HepG2 (cell line): ENCODE data around the gene ADAMTSL4. TPM values are rescaled to one million over a fixed set of nuclear protein-coding genes. Genes with fewer than 3 reads are reported as not detected.

Source experiments
- ARHGAP35 ChIP-seq: sonication (generic); formaldehyde crosslinking; IDR thresholded peaks from 2 replicates; pipeline ENCODE4 v1.9.0; 2022; ENCODE audit warnings: mild to moderate bottlenecking, inconsistent platforms, moderate library complexity, missing genetic modification reagents, borderline replicate concordance
- ARNT2 ChIP-seq: sonication (generic); formaldehyde crosslinking; IDR thresholded peaks from 2 replicates; pipeline ENCODE4 v1.8.0; 2022; ENCODE audit warnings: mild to moderate bottlenecking, low read depth, missing genetic modification reagents, moderate library complexity
- E2F1 ChIP-seq: sonication (generic); formaldehyde crosslinking; IDR thresholded peaks from 2 replicates; pipeline ENCODE4 v1.5.0; 2020; ENCODE audit warnings: missing genetic modification reagents
- ELF1 ChIP-seq: sonication (generic); formaldehyde crosslinking; IDR thresholded peaks from 2 replicates; pipeline ENCODE4 v1.4.0; 2020; ENCODE audit warnings: missing genetic modification reagents
- HDAC1 ChIP-seq: sonication (generic); formaldehyde crosslinking; IDR thresholded peaks from 2 replicates; pipeline ENCODE4 v1.5.1; 2020; ENCODE audit warnings: mild to moderate bottlenecking, missing genetic modification reagents
- HIVEP1 ChIP-seq: sonication (generic); formaldehyde crosslinking; IDR thresholded peaks from 2 replicates; pipeline ENCODE4 v1.4.0; 2020; ENCODE audit warnings: mild to moderate bottlenecking, missing genetic modification reagents
- KLF9 ChIP-seq: IDR thresholded peaks from 2 replicates; pipeline ENCODE4 v1.6.1; 2016; ENCODE audit warnings: low read depth
- MTA1 ChIP-seq: sonication (generic); formaldehyde crosslinking; IDR thresholded peaks from 2 replicates; pipeline ENCODE4 v1.4.0; 2020; ENCODE audit warnings: missing genetic modification reagents, mild to moderate bottlenecking, borderline replicate concordance
- MYPOP ChIP-seq: sonication (generic); formaldehyde crosslinking; IDR thresholded peaks from 2 replicates; pipeline ENCODE4 v1.8.1; 2023; ENCODE audit warnings: mild to moderate bottlenecking, moderate library complexity, missing genetic modification reagents
- RXRA ChIP-seq: sonication (generic); formaldehyde crosslinking; IDR thresholded peaks from 2 replicates; pipeline ENCODE4 v1.5.1; 2020; ENCODE audit warnings: missing genetic modification reagents
- SKI ChIP-seq: fragments of 450-650 bp; IDR thresholded peaks from one replicate; pipeline ENCODE4 v1.6.1; 2018; ENCODE audit warnings: mild to moderate bottlenecking; ENCODE audit not compliant: partially characterized antibody
- SP4 ChIP-seq: sonication (generic); formaldehyde crosslinking; IDR thresholded peaks from 2 replicates; pipeline ENCODE4 v1.8.1; 2023; ENCODE audit warnings: mild to moderate bottlenecking, missing genetic modification reagents
- TCF7L2 ChIP-seq: IDR thresholded peaks from 2 replicates; pipeline ENCODE4 v1.6.1; 2011; ENCODE audit warnings: mild to moderate bottlenecking, low read depth, low read length, moderate library complexity
- THAP11 ChIP-seq: IDR thresholded peaks from 2 replicates; pipeline ENCODE4 v1.6.1; 2016; ENCODE audit warnings: missing biosample characterization, missing genetic modification reagents
- THYN1 ChIP-seq: sonication (generic); formaldehyde crosslinking; IDR thresholded peaks from 2 replicates; pipeline ENCODE4 v1.8.1; 2023; ENCODE audit warnings: low read depth, mild to moderate bottlenecking, moderate library complexity, missing genetic modification reagents, borderline replicate concordance
- ZNF205 ChIP-seq: IDR thresholded peaks from 2 replicates; pipeline ENCODE4 v1.6.1; 2018; ENCODE audit warnings: missing biosample characterization, missing genetic modification reagents
- ZNF484 ChIP-seq: sonication (generic); formaldehyde crosslinking; IDR thresholded peaks from 2 replicates; pipeline ENCODE4 v1.5.1; 2020; ENCODE audit warnings: mild to moderate bottlenecking, low read depth, missing genetic modification reagents, borderline replicate concordance
- ZNF709 ChIP-seq: sonication (generic); formaldehyde crosslinking; IDR thresholded peaks from 2 replicates; pipeline ENCODE4 v1.5.0; 2020; ENCODE audit warnings: mild to moderate bottlenecking, missing genetic modification reagents
- ZSCAN31 ChIP-seq: sonication (generic); formaldehyde crosslinking; IDR thresholded peaks from 2 replicates; pipeline ENCODE4 v1.5.0; 2020; ENCODE audit warnings: low read depth, mild to moderate bottlenecking, missing genetic modification reagents
- polyA plus RNA-seq, 8 experiments: library from polyadenylated mRNA; depleted of rRNA in 3 of 8; stranded (reverse) in 7 of 8; unstranded in 1 of 8; fragments of >200 nt; fragmentation: Illumina TruSeq in 4 of 8; extraction: Trizol in 4 of 8; gene quantifications; 2 replicates each; pipeline versions ENCODE4 v1.2.1 to v1.2.3, GENCODE V29; 2011 to 2016; ENCODE audit warnings: low read depth in 4 of 8, missing spikeins in 1 of 8, mixed read lengths in 1 of 8; ENCODE audit not compliant: insufficient read depth in 1 of 8
- total RNA-seq, 5 experiments: library from RNA; depleted of rRNA; stranded (reverse); fragments of >200 nt; fragmentation: Illumina TruSeq; extraction: Trizol; gene quantifications; 2 replicates each; pipeline ENCODE4 v1.2.3, GENCODE V29; 2016; ENCODE audit warnings: low read depth in 1 of 5
- TF ChIP-seq, protein P1 (sequence below): sonication (generic); formaldehyde crosslinking; IDR thresholded peaks from 2 replicates; pipeline ENCODE4 v1.4.0; 2020; ENCODE audit warnings: missing genetic modification reagents, low read depth, mild to moderate bottlenecking, borderline replicate concordance
- TF ChIP-seq, protein P2 (sequence below): IDR thresholded peaks from 2 replicates; pipeline ENCODE4 v1.6.1; 2016; ENCODE audit warnings: low read depth, borderline replicate concordance

The ADAMTSL4 gene
- total and polyA plus RNA-seq, 2 of the 13 experiments (the other 11 are each of a cell fraction or from before 2014, with no cell fraction given), result 3.9 to 16.4 TPM

DNA sequence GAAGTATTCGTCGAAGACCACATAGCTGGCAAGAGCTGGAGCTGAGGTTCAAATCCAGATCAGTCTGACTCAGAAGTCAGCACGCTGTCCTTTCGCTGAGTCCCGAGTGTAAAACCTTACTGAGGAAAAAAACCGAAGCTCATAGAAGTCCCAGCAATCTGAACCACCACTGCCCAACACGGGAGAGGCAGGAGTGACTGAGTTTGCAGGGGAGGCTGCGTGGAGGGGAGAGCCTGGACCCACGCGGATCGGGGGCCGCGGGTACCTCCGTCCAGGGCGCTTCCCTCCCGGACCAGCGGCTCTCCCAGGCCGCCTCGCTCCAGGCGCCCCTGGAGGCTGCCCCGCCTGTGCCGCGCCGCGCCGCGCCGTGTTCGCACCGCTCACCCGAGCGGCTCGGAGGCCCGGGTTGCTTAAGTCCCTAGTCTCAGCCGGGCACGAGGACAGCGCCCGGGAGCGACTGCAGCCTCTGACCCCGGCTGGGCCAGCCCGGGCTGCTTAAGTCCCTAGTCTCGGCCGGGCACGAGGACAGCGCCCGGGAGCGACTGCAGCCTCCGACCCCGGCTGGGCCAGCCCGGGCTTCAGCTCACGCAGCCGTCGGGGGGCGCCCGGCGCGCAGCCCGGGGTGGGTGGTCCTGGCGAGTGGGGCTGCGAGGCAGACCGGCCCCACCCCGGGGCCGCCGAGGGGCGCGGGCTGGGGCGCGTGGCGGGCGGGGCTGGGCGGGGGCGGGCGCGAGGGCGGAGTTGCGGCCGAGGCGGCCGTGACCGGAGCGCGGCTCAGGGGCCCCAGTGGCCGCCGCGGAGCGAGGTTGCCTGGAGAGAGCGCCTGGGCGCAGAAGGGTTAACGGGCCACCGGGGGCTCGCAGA lies at the start of gene ADAMTSL4 (continued):
- 0 out of 2 replicates have a peak, but pooled peaks have one; percentile 14 for TF ChIP-seq HDAC1 (CRISPR knock-in tag)
- TF ChIP-seq ZNF484 (CRISPR knock-in tag), result no peak
- no peak for TF ChIP-seq RXRA (CRISPR knock-in tag)
- TF ChIP-seq E2F1 (CRISPR knock-in tag), result no peak
- peak; percentile 40; the same call in 1 of the 2 replicates for TF ChIP-seq ZNF709 (CRISPR knock-in tag)
- peak; percentile 43; the same call in 1 of the 2 replicates for TF ChIP-seq ARNT2
- TF ChIP-seq MTA1 (CRISPR knock-in tag), result no peak
- peak; percentile 35; the same call in 1 of the 2 replicates for TF ChIP-seq ZSCAN31 (CRISPR knock-in tag)
- TF ChIP-seq SP4 (CRISPR knock-in tag), result no peak
- TF ChIP-seq, protein P1, sequence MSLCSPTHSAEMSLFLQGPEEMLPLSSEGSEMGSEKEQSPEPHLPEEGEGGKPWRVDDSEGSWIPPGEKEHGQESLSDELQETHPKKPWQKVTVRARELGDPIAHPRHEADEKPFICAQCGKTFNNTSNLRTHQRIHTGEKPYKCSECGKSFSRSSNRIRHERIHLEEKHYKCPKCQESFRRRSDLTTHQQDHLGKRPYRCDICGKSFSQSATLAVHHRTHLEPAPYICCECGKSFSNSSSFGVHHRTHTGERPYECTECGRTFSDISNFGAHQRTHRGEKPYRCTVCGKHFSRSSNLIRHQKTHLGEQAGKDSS, result 0 out of 2 replicates have a peak, but pooled peaks have one; percentile 21
- no peak for TF ChIP-seq KLF9 (CRISPR knock-in tag)
- TF ChIP-seq HIVEP1 (CRISPR knock-in tag), result no peak
- no peak for TF ChIP-seq THYN1 (CRISPR knock-in tag)
- TF ChIP-seq THAP11 (CRISPR knock-in tag), result 0 out of 2 replicates have a peak, but pooled peaks have one; percentile 24
- TF ChIP-seq TCF7L2, result no peak
- peak; percentile 65; the same call in 1 of the 2 replicates for TF ChIP-seq MYPOP (CRISPR knock-in tag)
- peak; percentile 33 for TF ChIP-seq SKI
- no peak for TF ChIP-seq ZNF205 (CRISPR knock-in tag)
- TF ChIP-seq ARHGAP35 (CRISPR knock-in tag), result peak; percentile 30; the same call in 1 of the 2 replicates
- TF ChIP-seq ELF1 (CRISPR knock-in tag), result no peak
- TF ChIP-seq, protein P2, sequence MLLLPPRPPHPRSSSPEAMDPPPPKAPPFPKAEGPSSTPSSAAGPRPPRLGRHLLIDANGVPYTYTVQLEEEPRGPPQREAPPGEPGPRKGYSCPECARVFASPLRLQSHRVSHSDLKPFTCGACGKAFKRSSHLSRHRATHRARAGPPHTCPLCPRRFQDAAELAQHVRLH (CRISPR knock-in tag), result peak; percentile 58; the same call in 1 of the 2 replicates
